NOMO-1 treated with dmso at 0.1 percent for 144 hours (cell line): ENCODE measurements around the gene CDC42BPG.
A peak's percentile ranks its signal among the peaks of the same experiment; 100 is the strongest.
"Not testable (repeated sequence)": the region's sequence is repeated elsewhere in the genome, so short reads cannot be mapped to it uniquely, and the experiment has no call there.

Experiments used
- DNase-seq: peaks from one replicate; lab custom pipeline; 2025; ENCODE audit not compliant: unreplicated experiment; lab: John Stamatoyannopoulos, UW

CDC42BPG gene

DNA sequence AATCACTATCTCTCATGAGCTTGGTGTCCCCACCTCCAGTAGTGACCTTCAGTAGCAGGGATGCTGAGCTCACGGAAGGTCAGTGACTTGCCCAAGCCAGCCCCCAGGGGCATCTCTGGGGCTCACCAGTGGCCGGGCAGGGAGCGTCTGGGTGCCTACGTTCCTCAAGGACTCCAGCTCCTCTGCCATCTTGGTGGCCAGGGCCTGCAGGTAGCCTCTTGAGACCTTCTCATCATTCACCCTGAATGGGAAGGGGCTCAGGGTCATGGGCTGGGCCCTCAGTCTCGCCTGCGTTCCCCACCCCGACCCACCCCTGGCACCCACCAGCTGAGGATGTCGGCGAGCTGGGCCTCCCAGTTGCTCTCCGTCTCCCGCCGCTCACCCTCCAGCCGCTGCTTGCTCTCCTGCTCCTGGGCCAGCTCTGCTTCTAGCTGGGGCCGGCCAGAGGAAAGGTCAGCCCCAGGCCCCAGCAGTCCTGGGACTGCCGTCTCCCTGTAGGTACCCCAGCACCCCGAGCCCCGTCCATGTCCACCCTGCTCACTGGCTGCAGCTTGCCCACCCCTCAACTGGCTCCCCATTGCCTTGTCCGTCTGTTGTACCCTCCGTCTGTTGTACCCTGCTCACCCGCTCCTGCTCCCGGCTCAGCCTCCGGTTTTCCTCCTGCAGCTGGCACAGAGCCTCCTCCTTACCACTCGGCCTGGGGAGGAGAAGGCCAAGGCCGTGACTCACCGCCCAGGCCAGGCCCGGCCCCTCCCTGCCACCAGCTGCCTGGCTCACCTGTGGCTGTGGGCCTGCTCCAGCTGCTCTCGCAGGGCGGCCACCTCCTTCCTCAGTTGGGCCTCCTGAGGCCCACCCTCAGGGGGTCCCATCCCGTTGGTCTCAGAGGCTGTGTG, 9.5 kb downstream of the CDC42BPG start:
- no peak for DNase-seq

DNA sequence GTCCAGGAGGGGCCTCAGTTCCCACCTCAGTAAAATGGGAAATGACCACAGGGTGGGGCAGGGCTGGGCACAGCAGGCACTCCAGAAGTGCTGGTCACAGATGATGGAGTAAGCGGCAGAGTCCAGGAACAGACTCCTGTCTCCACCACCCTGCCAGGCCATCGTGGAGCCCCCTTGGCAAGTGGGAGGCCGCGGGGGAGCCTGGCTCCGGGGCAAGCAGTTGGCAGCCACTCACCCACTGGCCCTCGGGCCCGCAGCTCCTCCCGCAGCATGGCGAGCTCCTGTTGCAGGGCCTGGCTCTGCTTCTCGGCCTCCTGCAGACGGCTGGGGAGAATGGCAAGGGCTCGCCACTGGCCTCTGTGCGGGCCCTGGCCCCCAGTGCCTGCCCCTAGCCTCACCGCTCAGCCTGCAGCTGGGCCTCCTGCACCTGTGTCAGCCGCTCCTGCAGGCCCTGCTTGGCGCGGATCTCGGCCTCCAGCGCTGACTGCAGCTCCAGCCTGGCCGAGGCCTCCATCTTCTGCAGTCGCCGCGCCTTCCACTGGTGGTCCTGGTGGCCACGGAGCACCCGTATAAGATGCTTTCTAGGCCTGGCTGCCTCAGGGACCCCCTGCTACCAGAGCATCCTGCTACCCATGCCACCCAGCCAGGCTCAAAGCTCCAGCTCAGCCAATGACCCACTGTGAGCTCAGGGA, 10.3 kb downstream of the CDC42BPG start:
- no peak for DNase-seq

DNA sequence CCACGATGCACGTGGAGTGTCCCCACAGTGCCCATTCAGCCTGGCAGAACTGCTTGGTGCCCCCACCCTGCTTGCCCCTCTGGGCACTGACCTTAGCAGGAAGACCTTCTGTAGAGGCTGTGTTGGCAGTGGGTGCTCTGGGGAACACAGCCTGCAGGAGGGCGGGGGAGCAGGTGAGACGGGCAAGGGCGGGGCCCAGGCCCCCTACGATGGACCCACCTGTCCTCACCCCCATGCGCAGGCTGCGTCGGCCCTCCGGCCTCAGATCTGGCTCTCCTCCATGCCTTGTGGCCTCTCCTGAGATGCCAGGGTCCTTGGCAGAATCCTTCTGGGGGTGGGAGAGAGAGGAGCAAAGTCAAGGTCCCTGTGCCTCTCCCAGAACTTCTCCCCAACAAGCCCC, 10.9 kb downstream of the CDC42BPG start:
- DNase-seq = no peak

DNA sequence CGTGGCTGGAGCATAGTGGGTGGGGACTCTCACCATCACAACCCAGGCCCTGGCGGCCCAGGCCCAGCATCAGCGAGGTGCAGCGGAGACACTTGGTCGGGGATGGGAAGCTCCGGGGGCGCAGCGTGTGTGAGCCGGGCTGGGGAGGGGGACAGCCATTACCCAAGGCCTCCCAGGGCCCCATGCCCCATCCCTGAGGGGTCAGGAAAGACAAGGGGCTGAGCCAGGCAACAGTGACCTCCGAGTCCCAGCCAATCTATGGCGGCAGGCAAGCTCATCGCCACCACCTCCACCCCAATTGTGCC, 11.3 kb downstream of the CDC42BPG start:
- no peak for DNase-seq

DNA sequence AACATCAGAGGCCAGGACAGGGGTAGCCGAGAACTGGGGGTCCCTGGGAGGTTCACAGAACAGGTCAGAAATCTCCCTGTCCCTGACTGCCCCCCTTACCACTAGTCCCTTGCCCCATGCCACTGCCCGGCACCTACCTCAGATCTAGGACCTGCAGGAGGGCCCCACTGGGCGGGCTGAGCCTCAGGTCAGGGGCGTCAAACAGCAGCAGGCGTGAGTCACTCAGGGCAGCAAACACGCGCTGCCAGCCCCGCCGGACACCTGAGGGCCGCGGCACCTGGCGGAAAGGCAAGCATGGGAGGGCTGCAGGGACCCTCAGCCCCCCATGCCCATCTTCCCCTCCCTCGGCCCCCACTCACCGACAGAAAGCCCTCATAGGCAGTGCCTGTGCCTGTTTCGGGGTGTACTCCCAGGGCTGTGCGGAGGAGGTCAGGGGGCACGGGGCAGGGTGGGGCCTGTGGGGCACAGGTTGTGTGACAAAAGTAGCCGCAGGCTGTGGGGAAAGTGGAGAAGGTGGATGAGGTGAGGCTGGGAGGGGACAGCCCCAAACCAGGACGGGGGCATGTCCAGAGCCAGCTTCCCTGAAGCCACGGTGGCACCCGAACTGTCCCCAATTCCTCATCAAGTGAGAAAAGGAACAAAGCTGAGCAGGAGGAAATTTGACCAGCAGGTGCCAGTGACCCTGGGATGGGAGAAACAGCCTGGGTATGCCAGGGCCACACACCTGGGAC, 11.8 kb downstream of the CDC42BPG start:
- DNase-seq = no peak

DNA sequence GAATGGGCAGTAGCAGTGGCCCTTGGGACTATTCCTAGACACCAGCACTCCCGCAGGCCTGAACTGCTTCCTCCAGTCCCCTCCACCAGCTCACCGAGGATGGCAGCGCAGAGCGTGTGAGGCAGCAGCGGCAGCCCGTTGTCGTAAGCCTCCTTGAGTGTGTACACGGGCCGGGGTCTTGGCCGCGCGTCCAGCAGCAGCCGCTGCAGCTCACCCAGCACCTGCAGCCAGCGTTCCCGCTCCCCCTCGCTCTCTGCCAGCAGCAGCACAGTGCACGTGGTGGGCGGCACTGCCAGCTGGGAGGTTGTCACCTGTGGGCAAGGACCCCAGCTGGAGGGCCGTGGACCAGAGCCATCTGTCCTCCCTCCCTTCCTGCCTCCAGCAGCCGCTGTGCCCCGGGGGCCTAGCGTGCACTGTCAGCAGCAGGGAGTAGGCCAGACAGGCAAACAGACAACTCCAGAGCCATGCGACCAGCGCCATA, 13.0 kb downstream of the CDC42BPG start:
- no peak for DNase-seq

DNA sequence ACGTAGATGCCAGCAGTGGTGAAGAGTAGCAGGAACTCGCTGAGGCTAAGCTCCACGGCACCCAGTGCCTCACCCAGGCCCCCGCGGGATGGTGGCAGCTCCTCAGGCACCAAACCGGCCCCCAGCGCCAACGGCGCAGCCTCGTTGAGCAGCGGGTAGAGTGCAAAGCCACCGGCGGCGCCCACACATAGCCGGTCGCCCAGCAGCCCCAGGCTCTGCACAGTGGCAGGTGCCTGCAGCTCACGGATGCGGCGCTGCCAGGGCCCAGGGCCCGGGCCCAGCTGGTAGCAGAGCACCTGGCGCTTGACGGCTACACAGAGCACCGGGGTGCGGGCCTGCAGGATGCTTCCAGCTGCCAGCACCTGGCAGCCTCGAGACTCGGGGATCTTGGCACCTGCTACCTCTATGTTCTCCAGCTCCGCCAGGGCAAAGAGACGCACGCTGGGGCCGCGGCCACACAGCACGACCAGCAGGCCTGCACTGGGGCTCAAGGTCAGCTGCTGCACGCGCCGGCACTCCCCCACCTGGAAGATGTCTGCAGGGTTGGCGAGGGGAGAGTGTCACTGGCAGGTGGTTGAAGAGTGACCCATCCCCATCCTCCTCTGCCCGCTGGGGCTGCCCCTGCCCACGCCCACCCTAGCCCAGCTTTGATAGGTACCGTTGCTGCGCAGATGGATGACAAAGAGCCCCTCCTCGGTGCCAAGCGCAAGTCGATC, 14.8 kb downstream of the CDC42BPG start:
- no peak for DNase-seq

DNA sequence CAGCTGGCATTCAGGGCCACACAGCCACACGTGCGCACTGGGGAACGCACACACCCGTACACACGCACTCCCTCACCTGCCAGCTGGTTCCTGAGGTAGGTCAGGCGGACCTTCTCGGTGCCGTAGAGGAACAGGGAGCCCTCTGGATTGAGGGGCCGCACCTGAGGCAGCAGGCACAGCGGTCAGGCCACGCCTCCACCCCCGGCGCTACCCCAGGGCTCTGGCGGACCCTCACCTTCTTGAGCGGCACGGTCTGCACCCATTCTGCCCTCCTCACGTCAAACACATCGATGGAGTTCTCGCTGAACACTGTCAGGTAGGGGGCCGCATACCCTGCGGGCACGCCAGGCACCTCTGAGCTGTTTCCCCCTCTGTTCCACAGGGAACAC, 17.0 kb downstream of the CDC42BPG start:
- no peak for DNase-seq

DNA sequence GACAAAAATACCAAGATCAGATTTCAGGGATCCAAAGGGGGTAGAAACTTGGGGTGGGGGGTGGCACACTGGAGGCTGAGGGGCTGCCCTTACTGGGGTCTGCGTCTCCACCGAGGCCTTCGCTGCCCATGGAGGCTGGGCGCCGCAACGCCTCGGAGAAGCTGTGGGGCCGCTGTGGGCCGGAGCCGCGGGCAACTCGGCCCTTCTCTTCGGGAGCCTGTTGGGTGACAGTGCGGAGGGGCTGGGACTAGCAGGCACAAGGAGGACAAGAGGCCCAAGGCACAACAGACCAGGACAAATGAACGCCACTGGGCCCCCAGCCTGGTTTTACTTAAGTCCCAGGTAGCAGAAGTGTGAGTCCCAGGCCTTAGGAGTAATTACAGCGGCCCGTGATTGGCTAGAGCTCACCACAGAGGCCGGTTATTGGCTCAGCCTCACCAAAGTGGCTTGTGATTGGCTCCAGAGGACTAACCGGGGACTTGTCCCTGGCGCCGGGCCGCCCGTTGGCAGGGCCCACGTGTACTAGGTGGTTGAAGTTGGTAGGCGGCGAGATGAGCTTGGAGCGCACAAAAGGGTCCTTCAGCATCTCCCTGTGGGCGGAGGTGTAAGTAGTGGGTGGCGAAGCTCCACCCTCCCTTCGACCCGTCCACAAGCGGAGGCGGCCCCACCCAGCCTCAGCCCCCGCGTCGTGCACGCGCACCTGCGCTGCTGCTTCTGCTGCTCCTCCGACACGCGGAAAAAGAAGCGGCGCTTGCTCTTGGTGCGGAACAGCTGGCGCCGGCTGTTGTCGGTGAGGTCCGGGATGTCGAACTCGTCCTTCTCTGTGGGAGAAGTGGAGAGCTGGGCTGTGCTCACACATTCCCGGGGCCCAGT, 17.6 kb downstream of the CDC42BPG start:
- no peak for DNase-seq

DNA sequence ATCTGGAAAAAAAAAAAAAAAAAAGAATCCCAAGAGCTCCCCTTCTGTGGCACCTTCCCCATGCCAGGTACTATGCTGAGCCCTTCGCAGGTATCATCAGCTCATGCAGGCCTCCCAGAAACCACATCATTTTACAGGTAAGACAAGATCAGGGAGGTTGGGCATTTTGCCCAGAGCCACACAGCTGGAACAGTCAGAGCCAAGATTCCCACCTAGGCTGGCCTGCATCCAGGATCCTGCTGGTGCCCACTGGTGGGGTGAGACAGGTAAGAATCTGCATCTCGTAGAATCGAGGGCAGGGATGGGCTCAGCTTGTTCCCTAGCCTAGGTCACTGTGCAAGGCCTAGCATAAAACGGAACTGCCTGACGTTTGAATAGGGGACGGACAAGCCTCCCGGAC, 18.4 kb downstream of the CDC42BPG start:
- no peak for DNase-seq

DNA sequence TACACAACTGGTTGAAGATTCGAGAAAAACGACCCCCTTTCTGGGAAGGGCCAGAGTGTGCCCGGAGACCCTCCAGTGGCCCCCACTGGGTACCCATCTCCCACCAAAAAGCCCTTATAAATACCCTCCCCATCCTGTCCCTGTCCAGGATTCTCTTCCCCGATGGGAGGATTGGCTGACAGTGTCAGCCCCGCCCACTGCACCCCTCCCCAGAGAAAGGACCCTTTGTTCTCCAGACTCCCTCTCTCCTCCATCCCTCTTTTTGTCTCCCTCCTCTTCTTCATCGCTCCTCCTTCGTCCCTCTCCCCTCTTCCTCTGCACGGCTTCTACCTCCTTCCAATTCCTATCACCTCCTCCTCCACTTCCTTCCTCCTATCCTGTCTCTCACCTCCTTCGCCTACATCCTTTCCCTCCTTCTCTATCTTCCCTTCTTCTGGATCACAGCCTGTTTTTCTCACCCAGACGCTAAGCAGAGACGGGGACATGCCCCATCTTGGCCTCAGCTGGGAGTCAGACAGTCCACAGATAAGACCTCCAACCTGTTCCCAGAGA, 20.8 kb downstream of the CDC42BPG start:
- DNase-seq = no peak

DNA sequence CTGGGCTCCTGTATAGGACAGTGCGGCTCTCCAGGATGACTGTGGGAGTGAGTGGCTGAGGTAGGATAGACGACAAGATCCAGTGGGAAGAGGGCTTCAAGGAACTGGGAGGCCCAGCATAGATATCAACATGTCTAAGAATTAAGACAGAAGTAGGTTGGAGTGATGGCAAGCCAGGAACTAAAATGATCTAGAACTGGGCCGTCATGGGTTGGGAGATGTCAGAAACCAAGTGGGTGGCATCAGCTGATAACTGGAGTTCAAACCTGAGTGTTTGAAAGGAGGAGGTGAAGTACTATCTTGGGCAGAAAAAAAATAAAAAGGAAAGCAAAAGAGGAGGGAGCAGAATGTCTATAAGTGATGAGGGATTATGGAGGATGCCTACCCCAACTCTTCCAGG, 27.0 kb downstream of the CDC42BPG start:
- DNase-seq = no peak

DNA sequence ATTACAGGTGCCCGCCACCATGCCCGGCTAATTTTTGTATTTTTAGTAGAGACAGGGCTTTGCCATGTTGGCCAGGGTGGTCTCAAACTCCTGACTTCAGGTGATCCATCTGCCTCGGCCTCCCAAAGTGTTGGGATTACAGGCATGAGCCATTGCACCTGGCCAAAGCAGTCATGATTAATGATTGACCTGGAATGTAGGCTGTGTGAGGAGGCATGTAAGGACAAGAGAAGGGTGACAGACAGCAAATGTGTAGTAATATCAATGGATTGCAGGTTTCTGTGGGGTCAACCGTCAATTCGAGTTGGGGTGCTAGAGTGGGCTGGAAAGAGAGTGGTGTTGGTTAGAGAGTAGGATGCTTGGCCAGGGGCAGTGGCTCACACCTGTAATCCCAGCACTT, 29.0 kb downstream of the CDC42BPG start:
- not testable (repeated sequence) for DNase-seq

DNA sequence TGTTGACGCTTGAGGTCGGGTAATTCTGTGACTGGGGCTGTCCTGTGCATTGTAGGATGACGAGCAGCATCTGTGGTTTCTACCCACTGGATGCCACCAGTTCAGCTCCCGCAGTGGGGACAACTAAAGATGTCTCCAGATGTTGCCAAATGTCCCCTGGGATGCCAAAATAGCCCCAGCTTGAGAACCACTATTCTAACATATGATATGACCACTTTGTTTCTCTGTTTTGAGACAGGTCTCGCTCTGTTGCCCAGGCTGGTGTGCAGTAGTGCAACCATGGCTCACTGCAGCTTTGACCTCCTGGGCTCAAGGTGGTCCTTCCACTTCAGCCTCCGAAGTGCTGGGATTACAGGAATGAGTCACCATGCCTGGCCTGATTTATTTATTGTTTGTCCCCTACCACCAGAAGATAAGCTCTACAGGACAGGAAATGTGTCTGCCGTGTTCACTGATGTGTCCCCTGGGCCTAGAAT, 29.7 kb downstream of the CDC42BPG start:
- DNase-seq = no peak

DNA sequence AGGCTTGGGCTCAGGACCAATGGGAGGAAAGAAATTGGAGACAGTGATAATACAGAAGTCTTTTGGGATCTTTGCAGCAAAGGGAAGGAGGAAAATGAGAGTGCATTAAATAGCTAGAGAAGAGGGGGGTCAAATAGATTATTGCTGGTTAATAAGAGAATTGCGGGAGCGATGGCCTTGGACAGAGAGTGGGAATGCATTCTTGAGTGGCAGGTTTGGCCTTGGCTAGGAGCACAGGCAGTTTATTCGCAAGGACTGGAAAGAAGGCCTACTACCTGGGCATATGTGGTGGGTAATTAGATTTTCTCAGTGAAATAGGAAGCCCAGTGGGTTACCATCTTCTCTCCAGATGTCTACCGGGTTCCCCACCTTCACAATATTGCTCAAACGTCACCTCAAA, 30.6 kb downstream of the CDC42BPG start:
- DNase-seq = no peak

DNA sequence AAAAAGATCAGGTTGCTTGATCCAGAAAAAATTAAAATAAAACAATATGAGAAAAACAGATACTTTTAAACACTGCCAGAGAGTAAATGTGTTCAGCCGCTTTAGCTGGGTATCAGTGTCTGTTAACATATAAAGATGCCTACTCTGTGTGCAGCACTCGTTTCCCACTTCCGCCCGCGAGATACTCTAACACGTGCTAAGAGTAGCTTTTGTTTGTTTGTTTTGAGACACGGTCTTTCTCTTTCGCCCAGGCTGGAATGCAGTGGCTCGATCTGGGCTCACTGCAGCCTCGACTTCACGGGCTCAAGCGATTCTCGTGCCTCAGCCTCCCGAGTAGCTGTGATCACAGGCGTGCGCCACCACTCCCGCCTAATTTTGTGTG, 33.6 kb downstream of the CDC42BPG start:
- no peak for DNase-seq

DNA sequence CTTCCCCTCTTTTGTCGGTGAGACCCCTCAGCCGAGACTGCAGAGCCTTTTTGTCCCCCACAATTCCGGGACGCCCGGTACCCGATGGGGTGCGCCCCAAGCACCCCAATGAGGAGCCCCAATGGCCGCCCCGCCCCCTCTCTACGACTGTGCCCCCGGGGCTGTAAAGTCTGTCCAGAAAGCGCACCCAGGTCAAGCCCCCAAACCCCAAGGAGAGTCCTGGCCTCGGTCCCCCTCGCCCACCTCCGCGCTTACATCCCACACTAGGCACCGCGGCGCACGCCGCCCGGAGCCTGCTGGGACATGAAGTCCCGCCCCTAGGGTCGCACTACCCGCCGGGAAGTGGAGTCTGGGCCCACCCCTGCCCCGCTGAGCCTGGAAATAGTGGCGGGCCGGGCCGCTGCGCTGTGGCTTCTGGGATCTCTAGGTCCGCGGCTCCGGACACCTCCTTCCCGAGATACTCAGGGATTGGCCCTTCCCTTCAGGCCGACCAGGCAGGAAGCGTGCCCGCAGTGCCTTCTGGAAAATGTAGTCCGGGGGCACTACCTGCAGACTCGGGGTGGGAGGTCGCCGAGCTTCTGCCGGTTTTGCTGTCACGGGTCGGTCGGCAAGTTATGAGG, 34.1 kb downstream of the CDC42BPG start, which contains the start of gene MEN1:
Gene MEN1, minus strand, starts transcription at position 281 of the 620 bp plus-strand sequence. CDS start 442 bp downstream, outside the sequence.
- DNase-seq = peak; percentile 94

DNA sequence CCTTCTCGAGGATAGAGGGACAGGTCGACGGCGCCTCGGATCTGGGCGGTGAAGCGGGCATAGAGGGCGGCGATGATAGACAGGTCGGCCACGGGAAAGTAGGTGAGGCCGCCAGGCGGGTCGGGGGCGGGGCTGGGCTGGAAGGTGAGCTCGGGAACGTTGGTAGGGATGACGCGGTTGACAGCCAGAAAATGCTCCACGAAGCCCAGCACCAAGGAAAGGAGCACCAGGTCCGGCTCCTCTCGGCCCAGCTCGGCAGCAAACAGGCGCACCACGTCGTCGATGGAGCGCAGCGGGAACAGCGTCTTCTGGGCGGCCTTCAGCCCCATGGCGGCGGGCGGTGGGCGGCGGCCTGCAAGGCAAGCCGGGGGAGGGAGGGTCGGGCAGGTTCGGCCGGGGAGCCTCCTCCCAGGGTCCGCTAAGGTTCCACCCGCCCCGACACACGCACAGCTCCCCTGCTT, 34.6 kb downstream of the CDC42BPG start:
- DNase-seq = no peak

DNA sequence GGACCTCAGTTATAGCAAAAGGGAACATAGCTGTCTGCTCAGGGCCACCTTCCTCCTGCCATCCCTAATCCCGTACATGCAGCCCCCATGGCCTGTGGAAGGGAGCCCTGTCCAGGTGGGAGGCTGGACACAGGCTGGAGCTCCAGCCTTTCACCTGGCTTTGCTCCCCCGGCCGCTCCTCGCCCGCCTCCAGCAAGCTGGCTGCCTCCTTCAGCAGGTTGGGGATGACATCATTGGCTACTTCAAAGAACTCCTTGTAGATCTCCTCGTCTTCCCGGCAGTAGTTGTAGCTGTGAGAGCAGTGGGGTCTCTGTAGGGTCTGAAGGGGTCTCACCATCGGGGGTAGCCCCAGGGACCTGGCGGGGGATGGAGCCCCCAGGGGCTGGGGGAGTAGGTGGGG, 39.0 kb downstream of the CDC42BPG start:
- no peak for DNase-seq
